Mucosa of descending colon (tissue), 3 donors: ENCODE results near the gene MRPS17. TPM values are rescaled to one million over a fixed set of nuclear protein-coding genes. Genes with fewer than 3 reads are reported as not detected.
A peak's percentile ranks its signal among the peaks of the same experiment; 100 is the strongest.

ENCODE experiments used
- ATAC-seq: fragments of 200-7000 bp; cut with Tn5 transposase; one replicate; pipeline ENCODE4 v1.9.1; 2020; ENCODE audit warnings: mild to moderate bottlenecking, moderate library complexity
- DNase-seq, 3 donors: peaks; one replicate each; pipeline ENCODE4 v3.0.0-alpha.2; 2020
- H3K36me3 ChIP-seq: fragments of 200-600 bp; one replicate; pipeline ENCODE4 v1.8.0; 2021; ENCODE audit warnings: low read depth, mild to moderate bottlenecking
- H3K4me1 ChIP-seq: fragments of 200-600 bp; one replicate; pipeline ENCODE4 v1.8.0; 2021; ENCODE audit warnings: low read depth, mild to moderate bottlenecking
- H3K4me3 ChIP-seq: fragments of 200-600 bp; one replicate; pipeline ENCODE4 v1.8.0; 2021; ENCODE audit warnings: mild to moderate bottlenecking
- H3K9me3 ChIP-seq: fragments of 200-600 bp; one replicate; pipeline ENCODE4 v1.8.0; 2021; ENCODE audit warnings: mild to moderate bottlenecking
- intact Hi-C, 2 donors: fragments of 100-400 bp; cut with DNase I in 1 of 2; cut with micrococcal nuclease in 1 of 2; formaldehyde crosslinking; loops; one replicate each; pipeline versions ENCODE4 v1.11.0 to v1.11.1; 2022; cut with DNase I, micrococcal nuclease
- total RNA-seq, 3 donors: library from RNA; stranded (reverse); fragmentation: NEBNext Ultra II Directional in 2 of 3; extraction: Animal tissue kit (Norgen Biotek cat#: 25700) in 2 of 3; gene quantifications; one replicate each; pipeline versions ENCODE4 v1.2.1 to v1.2.4, GENCODE V29; 2021 to 2023
- TF ChIP-seq, protein P1 (sequence below): fragments of 200-600 bp; IDR thresholded peaks from one replicate; pipeline ENCODE4 v1.8.0; 2022; ENCODE audit warnings: antibody characterized with exemption, mild to moderate bottlenecking
- donor health status: DM: no; HTN: no; CAD: no; lungs with moderate emphysema.
- donor health status: DM: no; HTN: no; CAD: no.
- donor health status: DM: no; HTN: yes; CAD: no.

MRPS17 gene
- total RNA-seq, 3 donors from 2014 or later = 11.5 to 14.3 (median 11.5) TPM

DNA sequence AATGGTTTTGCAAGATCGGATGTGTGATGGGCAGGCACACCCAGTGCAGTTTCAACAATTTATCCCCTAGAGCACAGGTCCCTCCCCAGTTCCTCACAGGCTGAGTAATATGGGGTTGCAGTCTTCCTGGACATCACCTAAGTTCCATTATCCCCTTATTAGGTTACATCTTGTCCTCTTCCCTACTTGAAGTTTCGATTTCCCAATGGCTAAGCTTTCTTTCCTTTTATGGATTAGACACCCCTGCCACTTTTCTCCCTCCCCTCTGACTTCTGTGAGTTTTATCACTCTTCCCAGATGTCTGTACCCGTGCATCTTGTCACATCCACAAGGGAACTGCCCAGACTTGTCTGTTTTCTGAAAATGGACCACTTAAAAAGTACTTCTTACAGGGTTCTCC lies 10.3 kb downstream of the MRPS17 start:
- TF ChIP-seq, protein P1, sequence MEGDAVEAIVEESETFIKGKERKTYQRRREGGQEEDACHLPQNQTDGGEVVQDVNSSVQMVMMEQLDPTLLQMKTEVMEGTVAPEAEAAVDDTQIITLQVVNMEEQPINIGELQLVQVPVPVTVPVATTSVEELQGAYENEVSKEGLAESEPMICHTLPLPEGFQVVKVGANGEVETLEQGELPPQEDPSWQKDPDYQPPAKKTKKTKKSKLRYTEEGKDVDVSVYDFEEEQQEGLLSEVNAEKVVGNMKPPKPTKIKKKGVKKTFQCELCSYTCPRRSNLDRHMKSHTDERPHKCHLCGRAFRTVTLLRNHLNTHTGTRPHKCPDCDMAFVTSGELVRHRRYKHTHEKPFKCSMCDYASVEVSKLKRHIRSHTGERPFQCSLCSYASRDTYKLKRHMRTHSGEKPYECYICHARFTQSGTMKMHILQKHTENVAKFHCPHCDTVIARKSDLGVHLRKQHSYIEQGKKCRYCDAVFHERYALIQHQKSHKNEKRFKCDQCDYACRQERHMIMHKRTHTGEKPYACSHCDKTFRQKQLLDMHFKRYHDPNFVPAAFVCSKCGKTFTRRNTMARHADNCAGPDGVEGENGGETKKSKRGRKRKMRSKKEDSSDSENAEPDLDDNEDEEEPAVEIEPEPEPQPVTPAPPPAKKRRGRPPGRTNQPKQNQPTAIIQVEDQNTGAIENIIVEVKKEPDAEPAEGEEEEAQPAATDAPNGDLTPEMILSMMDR = no peak
- no peaks in the 10 kb centered on the region for H3K36me3 ChIP-seq
- no peak for DNase-seq
- intact Hi-C loops = no loop called here
- no peaks in the 10 kb centered on the region for H3K9me3 ChIP-seq
- no peak overlapping the region for H3K4me3 ChIP-seq
- no peak for ATAC-seq
- no peaks in the 10 kb centered on the region for H3K4me1 ChIP-seq

DNA sequence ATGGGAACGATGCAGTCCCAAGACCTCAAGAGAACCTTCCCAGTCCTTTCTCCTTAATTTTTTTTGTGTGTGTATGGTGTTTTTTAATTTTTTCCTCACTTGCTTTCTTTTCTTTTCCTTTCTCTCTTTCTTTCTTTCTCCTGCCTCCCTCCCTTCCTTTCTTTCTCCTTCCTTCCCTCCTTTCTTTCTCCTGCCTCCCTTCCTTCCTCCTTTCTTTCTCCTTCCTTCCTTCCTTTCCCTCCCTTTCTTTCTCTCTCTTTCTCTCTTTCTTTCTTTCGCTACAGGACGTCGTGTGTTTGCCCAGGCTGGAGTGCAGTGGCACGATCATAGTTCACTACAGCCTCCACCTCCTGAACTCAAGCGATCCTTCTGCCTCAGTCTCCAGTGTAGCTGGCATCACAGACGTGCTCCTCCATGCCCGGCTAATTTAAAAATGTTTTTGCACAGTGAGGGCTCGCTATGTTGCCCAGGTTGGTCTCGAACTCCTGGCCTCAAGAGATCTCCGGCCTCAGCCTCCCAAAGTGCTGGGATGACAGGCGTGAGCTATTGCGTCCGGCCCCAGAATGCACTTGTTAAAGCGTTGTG lies 12.0 kb downstream of the MRPS17 start:
- no peaks in the 10 kb centered on the region for H3K4me1 ChIP-seq
- intact Hi-C loops = no loop called here
- TF ChIP-seq, protein P1 = no peak
- H3K9me3 ChIP-seq = no peaks in the 10 kb centered on the region
- no peak for ATAC-seq
- H3K4me3 ChIP-seq = no peak overlapping the region
- no peaks in the 10 kb centered on the region for H3K36me3 ChIP-seq
- DNase-seq = no peak

DNA sequence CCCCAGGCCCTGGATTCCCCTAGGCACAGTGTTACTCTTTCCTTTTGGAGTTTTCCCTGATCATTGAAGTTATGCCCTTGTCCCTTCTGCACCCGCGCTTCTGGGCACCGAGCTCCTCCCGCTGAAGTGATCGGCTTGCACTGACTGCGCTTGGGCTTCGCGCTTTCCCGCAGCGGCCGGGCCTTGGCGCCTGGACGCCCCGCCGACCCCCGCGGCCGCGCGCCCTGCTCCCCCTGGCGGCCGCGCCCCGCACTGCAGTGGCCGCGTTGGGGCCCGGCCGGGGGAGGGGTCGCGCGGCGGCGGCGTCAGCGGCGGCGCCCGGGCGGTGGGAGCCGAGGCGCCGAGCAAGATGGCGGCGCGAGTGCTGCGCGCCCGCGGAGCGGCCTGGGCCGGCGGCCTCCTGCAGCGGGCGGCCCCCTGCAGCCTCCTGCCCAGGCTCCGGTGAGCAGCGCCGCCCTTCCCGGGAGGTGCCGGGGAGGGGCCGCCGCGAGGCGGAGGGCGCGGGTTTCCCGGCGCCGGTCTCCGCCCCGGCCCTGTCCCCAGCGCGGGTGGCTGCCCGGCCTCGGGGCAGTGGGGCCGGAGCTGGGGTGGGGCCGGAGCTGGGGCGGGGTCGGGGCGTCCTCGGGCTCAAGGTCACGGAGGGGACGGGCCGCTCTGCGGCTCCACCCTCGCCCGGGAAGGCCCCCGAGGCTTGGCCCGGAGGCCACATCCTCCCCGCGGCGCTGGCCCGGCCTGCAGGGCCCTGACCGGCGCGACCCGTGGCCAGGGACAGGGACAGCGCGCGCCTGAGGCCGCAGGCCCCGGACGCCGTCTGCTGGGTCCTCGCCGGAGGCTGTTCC lies 12.8 kb downstream of the MRPS17 start, which contains the start of gene NIPSNAP2:
Gene NIPSNAP2, plus strand, starts transcription at position 325 of the 839 bp plus-strand sequence. Its CDS starts 25 bp downstream, at position 350.
- intact Hi-C loops = no loop called here
- DNase-seq = peak; percentile 81 to 92 (median 91)
- H3K4me1 ChIP-seq = no peaks in the 10 kb centered on the region

DNA sequence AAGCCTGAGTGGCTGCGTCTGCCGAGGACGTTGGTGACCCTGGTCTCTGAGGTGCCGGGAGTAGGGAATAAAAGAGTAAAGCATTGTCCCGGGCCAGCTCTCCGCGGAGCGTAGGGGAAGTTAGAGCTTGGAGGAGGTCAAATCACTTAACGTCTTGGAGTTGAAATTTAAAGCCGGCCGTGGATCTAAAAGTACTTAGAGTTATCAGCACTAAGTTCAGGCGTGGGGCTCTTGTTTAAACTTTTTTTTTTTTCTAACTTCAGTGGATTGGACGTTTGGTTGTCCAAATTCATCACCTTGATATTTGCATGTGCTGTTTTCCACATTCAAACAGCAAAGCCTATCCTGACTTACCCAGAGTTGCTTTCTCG lies 13.4 kb downstream of the MRPS17 start:
- no peaks in the 10 kb centered on the region for H3K36me3 ChIP-seq
- H3K4me1 ChIP-seq = no peaks in the 10 kb centered on the region
- DNase-seq = no peak
- peak overlapping the region; percentile 46 for H3K4me3 ChIP-seq
- TF ChIP-seq, protein P1 = no peak
- no peaks in the 10 kb centered on the region for H3K9me3 ChIP-seq
- no peak for ATAC-seq
- intact Hi-C loops = no loop called here

More for the DNA sequence above, 12.8 kb downstream of the MRPS17 start, which contains the start of gene NIPSNAP2:
- Histone ChIP-seq H3K36me3 (no peaks in the 10 kb centered on the region), H3K9me3 (no peaks in the 10 kb centered on the region), H3K4me3 (peak within 1 kb of the TSS; percentile 46)
- ATAC-seq = peak; percentile 94
- TF ChIP-seq, protein P1 = peak; percentile 62

DNA sequence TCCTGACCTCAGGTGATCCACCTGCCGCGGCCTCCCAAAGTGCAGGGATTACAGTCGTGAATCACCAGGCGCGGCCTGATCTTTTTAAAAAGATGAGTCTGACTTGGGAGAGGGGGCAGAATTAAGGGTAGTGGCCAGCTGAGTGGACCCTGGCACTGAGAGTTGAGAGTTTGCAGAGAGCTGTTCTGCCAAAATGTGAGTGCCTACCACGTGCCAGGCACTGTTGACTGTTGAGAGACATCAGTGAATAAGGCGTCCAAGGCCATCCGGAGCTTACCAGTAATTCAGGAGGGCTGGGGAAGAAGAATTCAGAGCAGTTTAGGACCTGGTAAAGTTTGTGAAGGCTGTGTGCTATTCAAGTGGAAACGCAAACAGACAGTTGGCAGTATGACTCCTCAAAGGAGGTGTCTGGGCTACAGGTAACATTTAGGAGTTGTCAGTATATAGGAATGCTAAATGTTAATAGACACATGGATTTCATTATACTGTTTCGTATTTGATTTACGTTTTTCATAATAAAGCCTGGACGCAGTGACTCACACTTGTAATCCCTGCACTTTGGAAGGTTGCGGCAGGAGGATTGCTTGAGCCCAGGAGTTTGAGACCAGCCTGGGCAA lies 14.2 kb downstream of the MRPS17 start:
- no peaks in the 10 kb centered on the region for H3K36me3 ChIP-seq
- ATAC-seq = no peak
- intact Hi-C loops = no loop called here
- H3K4me1 ChIP-seq = no peaks in the 10 kb centered on the region
- H3K9me3 ChIP-seq = no peaks in the 10 kb centered on the region
- TF ChIP-seq, protein P1 = no peak
- peak in 1 of 3 donors; percentile 42 for DNase-seq
- H3K4me3 ChIP-seq = no peak overlapping the region
